ENCODE results near the gene RUNDC3A. TPM values are rescaled to one million over a fixed set of nuclear protein-coding genes. Genes with fewer than 3 reads are reported as not detected.

Gene RUNDC3A
- total and polyA plus RNA-seq, 2 of the 8 experiments (the other 6 are each of a cell fraction or from before 2014, with no cell fraction given) = 6.4 to 13.8 TPM

- Histone ChIP-seq H2BK12ac (ENCODE audit: low read depth, low read length) (0 out of 2 replicates have a peak overlapping the region, but pooled peaks have one; percentile 50), H2BK20ac (ENCODE audit: low read length) (no peak overlapping the region), H3K4ac (replicated peaks; ENCODE audit: insufficient read length, low read depth, low read length) (no peak overlapping the region), H2BK15ac (ENCODE audit: low read length) (peak overlapping the region; percentile 25; the same call in 1 of the 2 replicates), H4K20me1 (replicated peaks in 1 of 2; ENCODE audit: control insufficient read depth in 1 of 2, insufficient read depth in 2 of 2, low read length in 2 of 2) (peaks cover under 1 to 11% of the 10 kb centered on the region in 2 experiments), H3K4me2 (ENCODE audit: insufficient read depth in 1 of 2, low read depth in 2 of 2, low read length in 2 of 2) (peak overlapping the region; percentile 97 to 99), H3K23ac (ENCODE audit: insufficient read length) (no peak overlapping the region), H3K79me1 (ENCODE audit: low read depth, low read length) (no peaks in the 10 kb centered on the region), H4K8ac (ENCODE audit: extremely low read depth, insufficient read depth, low read length) (peak overlapping the region; percentile 53), H4K5ac (ENCODE audit: insufficient read length, low read depth, low read length) (no peak overlapping the region), H2BK5ac (ENCODE audit: low read depth, low read length) (peak overlapping the region; percentile 16; the same call in 1 of the 2 replicates), H2AK5ac (ENCODE audit: low read depth, low read length) (no peak overlapping the region), H3K79me2 (ENCODE audit: control insufficient read depth in 1 of 2, insufficient read depth in 2 of 2, low read length in 2 of 2) (no peaks in the 10 kb centered on the region), H3K9ac (replicated peaks in 1 of 4; ENCODE audit: extremely low read depth in 1 of 4, low read depth in 3 of 4, low read length in 3 of 4) (no peak overlapping the region), H2BK120ac (replicated peaks; ENCODE audit: low read depth, low read length) (no peak overlapping the region), H3K56ac (replicated peaks; ENCODE audit: insufficient read length, low read depth, low read length) (no peak overlapping the region), H3K27me3 (replicated peaks in 1 of 4; ENCODE audit: control insufficient read depth in 3 of 4, extremely low read depth in 1 of 4, insufficient read depth in 3 of 4, low read length in 3 of 4) (peaks cover 0 to 19% (median 17%) of the 10 kb centered on the region in 4 experiments; a peak in 6 of 7 replicates), H3K14ac (ENCODE audit: insufficient read length) (no peak overlapping the region), H3K36me3 (ENCODE audit: control insufficient read depth in 2 of 4, insufficient read depth in 4 of 4, low read length in 3 of 4) (peaks cover 0 to 2% (median 0%) of the 10 kb centered on the region in 4 experiments; a peak in 3 of 8 replicates), H3K9me3 (ENCODE audit: insufficient read depth in 2 of 2, low read depth in 1 of 2, low read length in 1 of 2) (no peaks in the 10 kb centered on the region), H3K23me2 (ENCODE audit: low read depth, low read length) (peaks cover 14% of the 10 kb centered on the region), H3K4me1 (replicated peaks in 1 of 4; ENCODE audit: control insufficient read depth in 3 of 4, insufficient read depth in 4 of 4, low read length in 3 of 4) (peaks cover 7 to 39% (median 29%) of the 10 kb centered on the region in 4 experiments), H2AFZ (ENCODE audit: low read length) (no peak overlapping the region), H3K27ac (ENCODE audit: low read depth, low read length) (no peak overlapping the region), H4K91ac (replicated peaks; ENCODE audit: insufficient read length, low read length) (no peak overlapping the region), H3K4me3 (ENCODE audit: extremely low read depth in 1 of 4, insufficient read depth in 2 of 4, low read depth in 3 of 4, low read length in 4 of 4) (peak overlapping the region; percentile 40 to 67 (median 60); a peak in 7 of 8 replicates), H3K18ac (ENCODE audit: extremely low read depth, low read length) (no peak overlapping the region; the same call in 1 of the 2 replicates)
- no peak for DNase-seq (ENCODE audit: low read depth in 1 of 2, low spot score in 2 of 2)
- POLR2A ChIA-PET (ENCODE audit: partially characterized antibody) = interaction anchor here (0.7 to 14.6 kb wide), 7 partner anchors 11 to 104 kb away, joined by 3 to 135 read pairs (median 5); partner anchors contain the start of genes SLC25A39 and UBTF
- no peak for FAIRE-seq
- TF ChIP-seq JUN (IDR thresholded peaks at IDR 0.05; ENCODE audit: low read depth, low read length) (no peak), GTF2F1 (IDR thresholded peaks at IDR 0.05; ENCODE audit: borderline replicate concordance, low read depth, low read length) (no peak), CREB1 (IDR thresholded peaks at IDR 0.05) (no peak), POLR2A (IDR thresholded peaks at IDR 0.05; ENCODE audit: control extremely low read depth in 1 of 2, low read depth in 2 of 2, low read length in 2 of 2) (no peak), CEBPB (IDR thresholded peaks at IDR 0.05; ENCODE audit: low read depth, low read length) (no peak), SP4 (IDR thresholded peaks at IDR 0.05; ENCODE audit: low read length) (no peak), ASH2L (IDR thresholded peaks at IDR 0.05; ENCODE audit: low read length) (no peak), NRF1 (IDR thresholded peaks at IDR 0.05; ENCODE audit: low read depth, low read length) (no peak)
- 70% methylated on average over 8 of the region's 11 CpGs; no CpG with 5 or more reads in 1 of the 2 experiments for WGBS, 2 experiments (ENCODE audit: extremely low coverage in 1 of 2, insufficient coverage in 1 of 2, insufficient read length in 1 of 2, insufficient replicate concordance in 2 of 2, low coverage in 1 of 2, low lambda C conversion rate in 2 of 2, missing lambda C conversion rate in 1 of 2)
- CTCF ChIA-PET (ENCODE audit: partially characterized antibody) = interaction anchor here (0.8 to 5.3 kb wide), 8 partner anchors 13 to 168 kb away, joined by 3 to 42 read pairs (median 4); no protein-coding TSS in a partner anchor
These were observed 6.1 kb downstream of the RUNDC3A start for GRCh38 chr17:44314524-44314868.
